MG63 (cell line): ENCODE measurements around the gene OXSR1. TPM values are rescaled to one million over a fixed set of nuclear protein-coding genes. Genes with fewer than 3 reads are reported as not detected.
A peak's percentile ranks its signal among the peaks of the same experiment; 100 is the strongest.
"Not testable (repeated sequence)": the region's sequence is repeated elsewhere in the genome, so short reads cannot be mapped to it uniquely, and the experiment has no call there.

Experiments used
- DNase-seq: peaks from one replicate; pipeline ENCODE4 v3.0.0-alpha.2; 2020
- H3K27me3 ChIP-seq: fragments of 250-450 bp; sonication (Bioruptor Pico); 2 replicates; pipeline ENCODE4 v1.5.1; 2020; ENCODE audit warnings: mild to moderate bottlenecking, moderate library complexity
- H3K36me3 ChIP-seq: fragments of 250-450 bp; sonication (Bioruptor Pico); 2 replicates; pipeline ENCODE4 v1.5.1; 2020; ENCODE audit warnings: mild to moderate bottlenecking, moderate library complexity
- H3K4me3 ChIP-seq: fragments of 250-450 bp; sonication (Bioruptor Pico); 2 replicates; pipeline ENCODE4 v1.5.1; 2020; ENCODE audit warnings: mild to moderate bottlenecking, moderate library complexity
- H3K9me3 ChIP-seq: fragments of 250-450 bp; sonication (Bioruptor Pico); 2 replicates; pipeline ENCODE4 v1.5.1; 2020; ENCODE audit warnings: mild to moderate bottlenecking, moderate library complexity
- total RNA-seq: library from RNA; depleted of rRNA; stranded (reverse); fragments of >200 nt; shearing (Covaris generic); gene quantifications from 2 replicates; pipeline ENCODE4 v1.2.3, GENCODE V29; 2014; ENCODE audit warnings: low replicate concordance

The OXSR1 gene
- total RNA-seq, 1 experiment from 2014 or later = 20.3 TPM

GRCh38 chr3:38222032-38222634 lies 56.8 kb downstream of the OXSR1 start:
- Histone ChIP-seq H3K9me3 (no peaks in the 10 kb centered on the region), H3K36me3 (peaks cover 22% of the 10 kb centered on the region), H3K27me3 (no peaks in the 10 kb centered on the region), H3K4me3 (no peak overlapping the region)
- DNase-seq = no peak

- H3K36me3 ChIP-seq = peaks cover 35% of the 10 kb centered on the region
- no peak overlapping the region for H3K4me3 ChIP-seq
- H3K27me3 ChIP-seq = no peaks in the 10 kb centered on the region
- H3K9me3 ChIP-seq = no peaks in the 10 kb centered on the region
- DNase-seq = no peak
These were observed 59.0 kb downstream of the OXSR1 start for GRCh38 chr3:38224357-38224756.

- DNase-seq = no peak
- H3K36me3 ChIP-seq = peaks cover 50% of the 10 kb centered on the region
- H3K27me3 ChIP-seq = no peaks in the 10 kb centered on the region
- no peak overlapping the region for H3K4me3 ChIP-seq
- H3K9me3 ChIP-seq = no peaks in the 10 kb centered on the region
These were observed 60.9 kb downstream of the OXSR1 start for GRCh38 chr3:38226273-38226672.

- no peaks in the 10 kb centered on the region for H3K9me3 ChIP-seq
- H3K27me3 ChIP-seq = no peaks in the 10 kb centered on the region
- H3K4me3 ChIP-seq = no peak overlapping the region
- peaks cover 49% of the 10 kb centered on the region for H3K36me3 ChIP-seq
- DNase-seq = no peak
These were observed 62.7 kb downstream of the OXSR1 start for GRCh38 chr3:38227989-38228388.

- H3K36me3 ChIP-seq = peaks cover 47% of the 10 kb centered on the region
- no peak for DNase-seq
These were observed 63.7 kb downstream of the OXSR1 start for GRCh38 chr3:38229036-38229435.

GRCh38 chr3:38232701-38233100 lies 67.4 kb downstream of the OXSR1 start:
- no peaks in the 10 kb centered on the region for H3K27me3 ChIP-seq
- DNase-seq = no peak
- no peaks in the 10 kb centered on the region for H3K9me3 ChIP-seq
- H3K4me3 ChIP-seq = no peak overlapping the region
- H3K36me3 ChIP-seq = peaks cover 58% of the 10 kb centered on the region

More at GRCh38 chr3:38229036-38229435, 63.7 kb downstream of the OXSR1 start:
- no peaks in the 10 kb centered on the region for H3K9me3 ChIP-seq
- no peak overlapping the region for H3K4me3 ChIP-seq
- no peaks in the 10 kb centered on the region for H3K27me3 ChIP-seq

GRCh38 chr3:38235466-38235865 lies 70.1 kb downstream of the OXSR1 start:
- Histone ChIP-seq H3K4me3 (no peak overlapping the region), H3K9me3 (no peaks in the 10 kb centered on the region), H3K36me3 (peaks cover 52% of the 10 kb centered on the region), H3K27me3 (no peaks in the 10 kb centered on the region)
- no peak for DNase-seq

GRCh38 chr3:38238416-38239008 lies 73.2 kb downstream of the OXSR1 start:
- H3K4me3 ChIP-seq = no peak overlapping the region
- H3K36me3 ChIP-seq = peaks cover 50% of the 10 kb centered on the region
- no peaks in the 10 kb centered on the region for H3K9me3 ChIP-seq
- H3K27me3 ChIP-seq = no peaks in the 10 kb centered on the region
- no peak for DNase-seq

GRCh38 chr3:38242812-38243211 lies 77.5 kb downstream of the OXSR1 start:
- not testable (repeated sequence) for H3K9me3 ChIP-seq, H3K4me3 ChIP-seq, DNase-seq, H3K27me3 ChIP-seq
- H3K36me3 ChIP-seq = peaks cover 20% of the 10 kb centered on the region

- Histone ChIP-seq H3K27me3 (no peaks in the 10 kb centered on the region), H3K4me3 (no peak overlapping the region), H3K36me3 (peaks cover 26% of the 10 kb centered on the region), H3K9me3 (no peaks in the 10 kb centered on the region)
- DNase-seq = no peak
These were observed 80.6 kb downstream of the OXSR1 start for GRCh38 chr3:38245930-38246329.

GRCh38 chr3:38247366-38248035 lies 82.2 kb downstream of the OXSR1 start:
- no peaks in the 10 kb centered on the region for H3K9me3 ChIP-seq
- H3K27me3 ChIP-seq = no peaks in the 10 kb centered on the region
- DNase-seq = peak; percentile 64
- H3K4me3 ChIP-seq = no peak overlapping the region
- peaks cover 35% of the 10 kb centered on the region for H3K36me3 ChIP-seq

- Histone ChIP-seq H3K9me3 (no peaks in the 10 kb centered on the region), H3K36me3 (peaks cover 47% of the 10 kb centered on the region), H3K27me3 (no peaks in the 10 kb centered on the region), H3K4me3 (no peak overlapping the region)
- no peak for DNase-seq
These were observed 84.9 kb downstream of the OXSR1 start for GRCh38 chr3:38250198-38250597.

GRCh38 chr3:38251197-38251596 lies 85.9 kb downstream of the OXSR1 start:
- no peaks in the 10 kb centered on the region for H3K27me3 ChIP-seq
- peaks cover 47% of the 10 kb centered on the region for H3K36me3 ChIP-seq
- H3K9me3 ChIP-seq = no peaks in the 10 kb centered on the region
- no peak overlapping the region for H3K4me3 ChIP-seq
- no peak for DNase-seq

- Histone ChIP-seq H3K4me3 (no peak overlapping the region), H3K9me3 (no peaks in the 10 kb centered on the region), H3K27me3 (no peaks in the 10 kb centered on the region), H3K36me3 (peaks cover 48% of the 10 kb centered on the region)
- DNase-seq = no peak
These were observed 88.4 kb downstream of the OXSR1 start for GRCh38 chr3:38253704-38254103.

GRCh38 chr3:38254872-38255271 lies 89.5 kb downstream of the OXSR1 start:
- Histone ChIP-seq H3K27me3 (no peaks in the 10 kb centered on the region), H3K4me3 (no peak overlapping the region), H3K36me3 (peaks cover 44% of the 10 kb centered on the region), H3K9me3 (no peaks in the 10 kb centered on the region)
- DNase-seq = no peak

- peaks cover 36% of the 10 kb centered on the region for H3K36me3 ChIP-seq
These were observed 90.3 kb downstream of the OXSR1 start for GRCh38 chr3:38255627-38256026.

GRCh38 chr3:38257583-38257982 lies 92.2 kb downstream of the OXSR1 start:
- no peak for DNase-seq
- no peak overlapping the region for H3K4me3 ChIP-seq
- no peaks in the 10 kb centered on the region for H3K27me3 ChIP-seq
- H3K36me3 ChIP-seq = peaks cover 19% of the 10 kb centered on the region
- no peaks in the 10 kb centered on the region for H3K9me3 ChIP-seq

More at GRCh38 chr3:38255627-38256026, 90.3 kb downstream of the OXSR1 start:
- no peak overlapping the region for H3K4me3 ChIP-seq
- no peaks in the 10 kb centered on the region for H3K9me3 ChIP-seq
- no peaks in the 10 kb centered on the region for H3K27me3 ChIP-seq
- no peak for DNase-seq

GRCh38 chr3:38260474-38260873 lies 95.1 kb downstream of the OXSR1 start:
- H3K9me3 ChIP-seq = no peaks in the 10 kb centered on the region
- H3K4me3 ChIP-seq = no peak overlapping the region
- H3K36me3 ChIP-seq = peaks cover 4% of the 10 kb centered on the region; the same call in 1 of the 2 replicates
- H3K27me3 ChIP-seq = no peaks in the 10 kb centered on the region
- DNase-seq = no peak
